Measurements from ENCODE around the gene PHF12. TPM values are rescaled to one million over a fixed set of nuclear protein-coding genes. Genes with fewer than 3 reads are reported as not detected.
"Not testable (repeated sequence)": the region's sequence is repeated elsewhere in the genome, so short reads cannot be mapped to it uniquely, and the experiment has no call there.

Gene PHF12
- total RNA-seq, 1 donor from 2014 or later, result 7.1 TPM

- TF ChIP-seq CTCF (IDR thresholded peaks at IDR 0.05; ENCODE audit: insufficient read depth, low read length, severe bottlenecking), result no peak
- peaks cover 29% of the 10 kb centered on the region for H3K36me3 ChIP-seq (ENCODE audit: control insufficient read depth, insufficient read depth, low read length)
- H3K27me3 ChIP-seq (ENCODE audit: control insufficient read depth, insufficient read depth, low read length), result no peaks in the 10 kb centered on the region
- FAIRE-seq (no peak), DNase-seq (ENCODE audit: low read depth) (no peak)
- H3K4me3 ChIP-seq (ENCODE audit: low read depth, low read length), result no peak overlapping the region
These were observed 43.4 kb downstream of the PHF12 start for GRCh38 chr17:28907709-28908475.

- no peak for DNase-seq (ENCODE audit: low read depth)
- Histone ChIP-seq H3K27me3 (ENCODE audit: control insufficient read depth, insufficient read depth, low read length) (no peaks in the 10 kb centered on the region), H3K36me3 (ENCODE audit: control insufficient read depth, insufficient read depth, low read length) (peaks cover 21% of the 10 kb centered on the region), H3K4me3 (ENCODE audit: low read depth, low read length) (no peak overlapping the region)
- no peak for TF ChIP-seq CTCF (IDR thresholded peaks at IDR 0.05; ENCODE audit: insufficient read depth, low read length, severe bottlenecking)
- FAIRE-seq, result no peak
These were observed 44.4 kb downstream of the PHF12 start for GRCh38 chr17:28906706-28907438.

GRCh38 chr17:28906276-28906675 is 45.0 kb downstream of the PHF12 start:
- FAIRE-seq (no peak), DNase-seq (ENCODE audit: low read depth) (no peak)
- H3K4me3 ChIP-seq (ENCODE audit: low read depth, low read length), result no peak overlapping the region
- H3K36me3 ChIP-seq (ENCODE audit: control insufficient read depth, insufficient read depth, low read length), result peaks cover 16% of the 10 kb centered on the region
- TF ChIP-seq CTCF (IDR thresholded peaks at IDR 0.05; ENCODE audit: insufficient read depth, low read length, severe bottlenecking), result no peak
- H3K27me3 ChIP-seq (ENCODE audit: control insufficient read depth, insufficient read depth, low read length), result no peaks in the 10 kb centered on the region

GRCh38 chr17:28904800-28905199 is 46.5 kb downstream of the PHF12 start:
- FAIRE-seq, result no peak
- Histone ChIP-seq H3K36me3 (ENCODE audit: control insufficient read depth, insufficient read depth, low read length) (peaks cover 12% of the 10 kb centered on the region), H3K4me3 (ENCODE audit: low read depth, low read length) (no peak overlapping the region), H3K27me3 (ENCODE audit: control insufficient read depth, insufficient read depth, low read length) (no peaks in the 10 kb centered on the region)
- no peak for TF ChIP-seq CTCF (IDR thresholded peaks at IDR 0.05; ENCODE audit: insufficient read depth, low read length, severe bottlenecking)
- DNase-seq (ENCODE audit: low read depth), result peak; percentile 33

GRCh38 chr17:28903546-28903841 is 47.8 kb downstream of the PHF12 start:
- H3K4me3 ChIP-seq (ENCODE audit: low read depth, low read length); H3K36me3 ChIP-seq (ENCODE audit: control insufficient read depth, insufficient read depth, low read length); H3K27me3 ChIP-seq (ENCODE audit: control insufficient read depth, insufficient read depth, low read length); FAIRE-seq; DNase-seq (ENCODE audit: low read depth): not testable (repeated sequence)

- peak; percentile 92 for TF ChIP-seq CTCF (IDR thresholded peaks at IDR 0.05; ENCODE audit: insufficient read depth, low read length, severe bottlenecking)
- DNase-seq (ENCODE audit: low read depth), result peak; percentile 84
These were observed 48.3 kb downstream of the PHF12 start, which contains the start of gene DHRS13 for GRCh38 chr17:28902819-28903545. DHRS13 (minus strand) TSS chr17:28903079; CDS start chr17:28902944, 135 bp downstream.

More at GRCh38 chr17:28902819-28903545, 48.3 kb downstream of the PHF12 start, which contains the start of gene DHRS13:
- FAIRE-seq, result no peak
- H3K36me3 ChIP-seq (ENCODE audit: control insufficient read depth, insufficient read depth, low read length), result peaks cover 4% of the 10 kb centered on the region
- peak within 1 kb of the TSS; percentile 56 for H3K4me3 ChIP-seq (ENCODE audit: low read depth, low read length)
- H3K27me3 ChIP-seq (ENCODE audit: control insufficient read depth, insufficient read depth, low read length), result no peaks in the 10 kb centered on the region

Data from bronchial epithelial cell (primary cell).